OCI-LY1 (cell line): Measurements from ENCODE around the gene PTCD1.

ENCODE experiments used
- EZH2 ChIP-seq: fragments of 200-600 bp; sonication (generic), shearing (Covaris generic); IDR thresholded peaks from 2 replicates; pipeline ENCODE4 v1.8.0; 2017; ENCODE audit warnings: borderline replicate concordance, mixed run types, mild to moderate bottlenecking, antibody characterized with exemption, low read length, moderate library complexity, mixed read lengths
- TF ChIP-seq, protein P1 (sequence below): fragments of 200-600 bp; sonication (generic), shearing (Covaris generic); IDR thresholded peaks from 2 replicates; pipeline ENCODE4 v1.5.1; 2017; ENCODE audit warnings: mild to moderate bottlenecking, antibody characterized with exemption, low read length, moderate library complexity, mixed read lengths

DNA sequence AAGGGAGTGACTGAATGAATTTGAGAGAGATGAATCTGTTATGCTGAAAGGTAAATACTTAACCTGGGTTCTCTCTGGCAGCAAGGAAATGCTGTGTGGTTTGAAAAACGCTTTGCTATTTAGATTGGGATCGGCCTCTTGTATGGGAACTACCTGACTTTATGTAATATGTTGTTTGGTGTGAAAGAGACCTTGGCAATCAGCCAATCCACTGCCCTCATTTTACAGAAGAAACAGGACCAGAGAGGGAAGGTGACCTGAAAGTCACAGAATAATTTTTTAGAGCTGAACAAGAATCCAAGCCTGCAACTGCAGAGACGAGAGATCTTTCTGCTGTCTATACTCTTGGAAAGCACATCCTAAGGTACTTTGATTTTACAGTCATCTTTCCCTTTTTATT, 28.8 kb downstream of the PTCD1 start:
- TF ChIP-seq, protein P1, sequence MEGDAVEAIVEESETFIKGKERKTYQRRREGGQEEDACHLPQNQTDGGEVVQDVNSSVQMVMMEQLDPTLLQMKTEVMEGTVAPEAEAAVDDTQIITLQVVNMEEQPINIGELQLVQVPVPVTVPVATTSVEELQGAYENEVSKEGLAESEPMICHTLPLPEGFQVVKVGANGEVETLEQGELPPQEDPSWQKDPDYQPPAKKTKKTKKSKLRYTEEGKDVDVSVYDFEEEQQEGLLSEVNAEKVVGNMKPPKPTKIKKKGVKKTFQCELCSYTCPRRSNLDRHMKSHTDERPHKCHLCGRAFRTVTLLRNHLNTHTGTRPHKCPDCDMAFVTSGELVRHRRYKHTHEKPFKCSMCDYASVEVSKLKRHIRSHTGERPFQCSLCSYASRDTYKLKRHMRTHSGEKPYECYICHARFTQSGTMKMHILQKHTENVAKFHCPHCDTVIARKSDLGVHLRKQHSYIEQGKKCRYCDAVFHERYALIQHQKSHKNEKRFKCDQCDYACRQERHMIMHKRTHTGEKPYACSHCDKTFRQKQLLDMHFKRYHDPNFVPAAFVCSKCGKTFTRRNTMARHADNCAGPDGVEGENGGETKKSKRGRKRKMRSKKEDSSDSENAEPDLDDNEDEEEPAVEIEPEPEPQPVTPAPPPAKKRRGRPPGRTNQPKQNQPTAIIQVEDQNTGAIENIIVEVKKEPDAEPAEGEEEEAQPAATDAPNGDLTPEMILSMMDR: no peak
- TF ChIP-seq EZH2: no peak
